ENCODE results near the gene MRPL2.

DNA sequence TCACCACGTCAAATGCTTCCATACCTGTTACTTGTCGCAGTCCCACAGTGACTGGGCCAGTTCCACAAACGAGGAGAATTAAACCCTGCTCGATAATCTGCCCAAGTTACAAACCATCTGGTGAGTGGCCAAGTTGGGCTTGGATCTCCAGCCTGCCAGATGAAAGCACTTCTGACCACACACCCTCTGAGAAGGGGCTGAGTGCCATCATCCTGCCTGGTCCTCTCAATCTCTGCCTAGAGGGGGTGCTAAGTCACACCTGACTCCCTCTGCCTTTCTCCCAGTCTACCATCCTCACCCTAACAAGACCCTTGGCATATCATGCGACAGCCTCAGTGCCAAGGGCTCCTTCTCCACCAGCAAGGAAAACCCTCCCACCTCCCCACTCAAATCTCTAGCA, 22.0 kb downstream of the MRPL2 start:
- TF ChIP-seq EZH2 (IDR thresholded peaks at IDR 0.05; ENCODE audit: borderline replicate concordance, low read length) = no peak
- TF ChIP-seq, protein P1, sequence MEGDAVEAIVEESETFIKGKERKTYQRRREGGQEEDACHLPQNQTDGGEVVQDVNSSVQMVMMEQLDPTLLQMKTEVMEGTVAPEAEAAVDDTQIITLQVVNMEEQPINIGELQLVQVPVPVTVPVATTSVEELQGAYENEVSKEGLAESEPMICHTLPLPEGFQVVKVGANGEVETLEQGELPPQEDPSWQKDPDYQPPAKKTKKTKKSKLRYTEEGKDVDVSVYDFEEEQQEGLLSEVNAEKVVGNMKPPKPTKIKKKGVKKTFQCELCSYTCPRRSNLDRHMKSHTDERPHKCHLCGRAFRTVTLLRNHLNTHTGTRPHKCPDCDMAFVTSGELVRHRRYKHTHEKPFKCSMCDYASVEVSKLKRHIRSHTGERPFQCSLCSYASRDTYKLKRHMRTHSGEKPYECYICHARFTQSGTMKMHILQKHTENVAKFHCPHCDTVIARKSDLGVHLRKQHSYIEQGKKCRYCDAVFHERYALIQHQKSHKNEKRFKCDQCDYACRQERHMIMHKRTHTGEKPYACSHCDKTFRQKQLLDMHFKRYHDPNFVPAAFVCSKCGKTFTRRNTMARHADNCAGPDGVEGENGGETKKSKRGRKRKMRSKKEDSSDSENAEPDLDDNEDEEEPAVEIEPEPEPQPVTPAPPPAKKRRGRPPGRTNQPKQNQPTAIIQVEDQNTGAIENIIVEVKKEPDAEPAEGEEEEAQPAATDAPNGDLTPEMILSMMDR (IDR thresholded peaks at IDR 0.05; ENCODE audit: low read length) = no peak
